HEK293 (cell line): ENCODE measurements around the gene C6orf136.
A peak's percentile ranks its signal among the peaks of the same experiment; 100 is the strongest.

ENCODE experiments used
- CTCF ChIA-PET: fragments of 350-600 bp; formaldehyde crosslinking; extraction: SDS; loops from one replicate; lab custom pipeline; 2021; ENCODE audit warnings: antibody characterized with exemption; lab: Yijun Ruan, JAX
- POLR2A ChIA-PET: fragments of 300-600 bp; formaldehyde crosslinking; extraction: SDS; loops from one replicate; lab custom pipeline; 2020; ENCODE audit warnings: antibody characterized with exemption, inconsistent platforms; lab: Yijun Ruan, JAX
- H3K27ac ChIP-seq: fragments of 200-500 bp; sonication (Bioruptor generic); 2 replicates; pipeline ENCODE4 v1.5.1; 2014; ENCODE audit warnings: low read depth, low read length, control low read depth, inconsistent platforms; ENCODE audit errors: extremely low read depth
- H3K36me3 ChIP-seq, 2 experiments: fragments of 200-500 bp in 1 of 2; sonication (Bioruptor generic) in 1 of 2; 1 replicate in 1 of 2; 2 replicates in 1 of 2; pipeline ENCODE4 v1.5.1; 2014 to 2017; ENCODE audit warnings: inconsistent platforms in 2 of 2, low read length in 2 of 2; ENCODE audit not compliant: control insufficient read depth in 2 of 2, insufficient read depth in 1 of 2
- H3K4me1 ChIP-seq: fragments of 200-500 bp; sonication (Bioruptor generic); 2 replicates; pipeline ENCODE4 v1.5.1; 2014; ENCODE audit warnings: mild to moderate bottlenecking, low read length, inconsistent platforms; ENCODE audit not compliant: control insufficient read depth, insufficient read depth
- H3K4me3 ChIP-seq: 2 replicates; pipeline ENCODE4 v1.5.1; 2011; ENCODE audit warnings: low read depth, mild to moderate bottlenecking, control low read depth, low read length, moderate library complexity
- H3K9me3 ChIP-seq: fragments of 200-500 bp; sonication (Bioruptor generic); 2 replicates; pipeline ENCODE4 v1.5.1; 2014; ENCODE audit warnings: low read depth, low read length, inconsistent platforms; ENCODE audit not compliant: control insufficient read depth, insufficient read depth
- BCL11A ChIP-seq: fragments of 450-650 bp; formaldehyde crosslinking; IDR thresholded peaks from 2 replicates; pipeline ENCODE4 v1.5.1; 2016; ENCODE audit warnings: low read depth, missing biosample characterization, missing genetic modification characterization
- BCL11B ChIP-seq: fragments of 450-650 bp; formaldehyde crosslinking; IDR thresholded peaks from 2 replicates; pipeline ENCODE4 v1.5.1; 2016; ENCODE audit warnings: low read depth, missing biosample characterization, missing genetic modification characterization
- CTCF ChIP-seq: fragments of 450-650 bp; formaldehyde crosslinking; IDR thresholded peaks from 2 replicates; pipeline ENCODE4 v1.5.1; 2016; ENCODE audit warnings: missing biosample characterization, missing genetic modification characterization
- GLI4 ChIP-seq: fragments of 450-650 bp; formaldehyde crosslinking; IDR thresholded peaks from 2 replicates; pipeline ENCODE4 v1.5.1; 2016; ENCODE audit warnings: missing biosample characterization, missing genetic modification characterization
- GLIS2 ChIP-seq: fragments of 450-650 bp; formaldehyde crosslinking; IDR thresholded peaks from 2 replicates; pipeline ENCODE4 v1.5.1; 2016; ENCODE audit warnings: missing biosample characterization, missing genetic modification characterization
- PRDM10 ChIP-seq: fragments of 450-650 bp; formaldehyde crosslinking; IDR thresholded peaks from 2 replicates; pipeline ENCODE4 v1.5.1; 2016; ENCODE audit warnings: missing biosample characterization, missing genetic modification characterization
- YY1 ChIP-seq: fragments of 450-650 bp; formaldehyde crosslinking; IDR thresholded peaks from 2 replicates; pipeline ENCODE4 v1.5.1; 2018; ENCODE audit warnings: missing biosample characterization, missing genetic modification characterization
- ZBTB11 ChIP-seq: fragments of 450-650 bp; formaldehyde crosslinking; conservative IDR thresholded peaks from 2 replicates; pipeline ENCODE4 v1.5.1; 2016; ENCODE audit warnings: low read depth, missing biosample characterization, missing genetic modification characterization
- ZBTB17 ChIP-seq: fragments of 450-650 bp; formaldehyde crosslinking; IDR thresholded peaks from 2 replicates; pipeline ENCODE4 v1.5.1; 2016; ENCODE audit warnings: missing biosample characterization, missing genetic modification characterization
- ZBTB44 ChIP-seq: fragments of 450-650 bp; IDR thresholded peaks from 2 replicates; pipeline ENCODE4 v1.5.1; 2018; ENCODE audit warnings: missing biosample characterization, mild to moderate bottlenecking, missing genetic modification characterization
- ZBTB48 ChIP-seq: fragments of 450-650 bp; formaldehyde crosslinking; IDR thresholded peaks from 2 replicates; pipeline ENCODE4 v1.5.1; 2016; ENCODE audit warnings: missing biosample characterization, missing genetic modification characterization
- ZNF398 ChIP-seq: fragments of 450-650 bp; formaldehyde crosslinking; IDR thresholded peaks from 2 replicates; pipeline ENCODE4 v1.5.1; 2017; ENCODE audit warnings: missing biosample characterization, missing genetic modification characterization
- ZNF596 ChIP-seq: fragments of 450-650 bp; IDR thresholded peaks from 2 replicates; pipeline ENCODE4 v1.5.0; 2018; ENCODE audit warnings: missing biosample characterization, mild to moderate bottlenecking, missing genetic modification characterization, moderate library complexity
- ZNF629 ChIP-seq: fragments of 450-650 bp; formaldehyde crosslinking; IDR thresholded peaks from 2 replicates; pipeline ENCODE4 v1.5.1; 2017; ENCODE audit warnings: missing biosample characterization, missing genetic modification characterization

The C6orf136 gene

GRCh38 chr6:30682143-30683117 lies 35.5 kb downstream of the C6orf136 start (continued):
- TF ChIP-seq ZBTB11 (tag by site-specific recombination), result peak; percentile 68
- no peak for TF ChIP-seq ZNF596 (tag by site-specific recombination)
- peak; percentile 94 for TF ChIP-seq ZNF398
- no peak for TF ChIP-seq BCL11B (tag by site-specific recombination)
- peak; percentile 87 for TF ChIP-seq PRDM10 (tag by site-specific recombination)
- TF ChIP-seq ZBTB17 (tag by site-specific recombination), result peak; percentile 59
- peak; percentile 53; the same call in 1 of the 2 replicates for TF ChIP-seq ZBTB44 (tag by site-specific recombination)
- peak; percentile 6; the same call in 1 of the 2 replicates for TF ChIP-seq ZNF629 (tag by site-specific recombination)

- H3K27ac ChIP-seq, result peak overlapping the region; percentile 70
- H3K9me3 ChIP-seq, result no peaks in the 10 kb centered on the region
- H3K4me3 ChIP-seq, result peak overlapping the region; percentile 28
- peaks cover 28% of the 10 kb centered on the region for H3K4me1 ChIP-seq
- ChIA-PET POLR2A (interaction anchor here (0.6 to 7.6 kb wide), 9 partner anchors 11 to 100 kb away, joined by 3 to 120 read pairs (median 8); partner anchors contain the start of genes DHX16, IER3, MDC1 and TUBB), CTCF (interaction anchor here (0.6 to 19.6 kb wide), 6 partner anchors 11 to 200 kb away, joined by 3 to 692 read pairs (median 5); partner anchors contain the start of genes DHX16, MDC1 and TUBB)
- peaks cover 1 to 17% of the 10 kb centered on the region in 2 experiments; a peak in 2 of 3 replicates for H3K36me3 ChIP-seq
- peak; percentile 98 for TF ChIP-seq PRDM10 (tag by site-specific recombination)
- TF ChIP-seq ZBTB48 (tag by site-specific recombination), result peak; percentile 57
- no peak for TF ChIP-seq CTCF (tag by site-specific recombination)
- TF ChIP-seq ZNF596 (tag by site-specific recombination), result no peak
- TF ChIP-seq GLIS2, result peak; percentile 31; the same call in 1 of the 2 replicates
- TF ChIP-seq BCL11A (tag by site-specific recombination), result no peak
- TF ChIP-seq YY1 (tag by site-specific recombination), result no peak
- TF ChIP-seq GLI4 (tag by site-specific recombination), result no peak
These were observed 36.4 kb downstream of the C6orf136 start for GRCh38 chr6:30683183-30683979.
